Measurements from ENCODE around the gene ZDHHC14.

- TF ChIP-seq CTCF (conservative IDR thresholded peaks at IDR 0.05; ENCODE audit: low read depth, low read length) (no peak), EZH2 (IDR thresholded peaks at IDR 0.05; ENCODE audit: low read length, unreplicated experiment) (no peak), EZH2phosphoT487 (IDR thresholded peaks at IDR 0.05; ENCODE audit: borderline replicate concordance, low read length) (no peak)
Observed at GRCh38 chr6:157513619-157514485, 132.9 kb downstream of the ZDHHC14 start.

Data from PC-3 (cell line).